ENCODE data around the gene SMARCAD1.

Gene SMARCAD1

DNA sequence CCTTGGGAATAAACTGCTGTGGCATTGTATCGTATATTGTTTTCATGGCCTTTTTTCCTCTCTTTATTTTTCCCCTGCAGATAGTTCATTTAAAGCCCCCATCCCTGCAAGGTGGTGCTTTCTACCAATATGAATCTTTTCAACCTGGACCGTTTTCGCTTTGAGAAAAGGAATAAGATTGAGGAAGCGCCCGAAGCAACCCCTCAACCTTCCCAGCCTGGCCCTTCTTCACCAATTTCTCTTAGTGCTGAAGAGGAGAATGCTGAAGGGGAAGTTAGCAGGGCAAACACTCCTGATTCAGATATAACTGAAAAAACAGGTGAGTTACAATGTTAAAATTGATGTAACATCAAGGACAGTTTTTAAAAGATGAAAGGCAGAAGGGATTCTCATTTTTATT, 601 bp downstream of the SMARCAD1 start:
- H3K4me3 ChIP-seq (ENCODE audit: control insufficient read depth, low read depth, low read length), result peak overlapping the region; percentile 95
- DNase-seq (ENCODE audit: low read depth), result no peak
- TF ChIP-seq, protein P1, sequence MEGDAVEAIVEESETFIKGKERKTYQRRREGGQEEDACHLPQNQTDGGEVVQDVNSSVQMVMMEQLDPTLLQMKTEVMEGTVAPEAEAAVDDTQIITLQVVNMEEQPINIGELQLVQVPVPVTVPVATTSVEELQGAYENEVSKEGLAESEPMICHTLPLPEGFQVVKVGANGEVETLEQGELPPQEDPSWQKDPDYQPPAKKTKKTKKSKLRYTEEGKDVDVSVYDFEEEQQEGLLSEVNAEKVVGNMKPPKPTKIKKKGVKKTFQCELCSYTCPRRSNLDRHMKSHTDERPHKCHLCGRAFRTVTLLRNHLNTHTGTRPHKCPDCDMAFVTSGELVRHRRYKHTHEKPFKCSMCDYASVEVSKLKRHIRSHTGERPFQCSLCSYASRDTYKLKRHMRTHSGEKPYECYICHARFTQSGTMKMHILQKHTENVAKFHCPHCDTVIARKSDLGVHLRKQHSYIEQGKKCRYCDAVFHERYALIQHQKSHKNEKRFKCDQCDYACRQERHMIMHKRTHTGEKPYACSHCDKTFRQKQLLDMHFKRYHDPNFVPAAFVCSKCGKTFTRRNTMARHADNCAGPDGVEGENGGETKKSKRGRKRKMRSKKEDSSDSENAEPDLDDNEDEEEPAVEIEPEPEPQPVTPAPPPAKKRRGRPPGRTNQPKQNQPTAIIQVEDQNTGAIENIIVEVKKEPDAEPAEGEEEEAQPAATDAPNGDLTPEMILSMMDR (conservative IDR thresholded peaks at IDR 0.05; ENCODE audit: control insufficient read depth, insufficient read depth, low read depth, low read length), result no peak

DNA sequence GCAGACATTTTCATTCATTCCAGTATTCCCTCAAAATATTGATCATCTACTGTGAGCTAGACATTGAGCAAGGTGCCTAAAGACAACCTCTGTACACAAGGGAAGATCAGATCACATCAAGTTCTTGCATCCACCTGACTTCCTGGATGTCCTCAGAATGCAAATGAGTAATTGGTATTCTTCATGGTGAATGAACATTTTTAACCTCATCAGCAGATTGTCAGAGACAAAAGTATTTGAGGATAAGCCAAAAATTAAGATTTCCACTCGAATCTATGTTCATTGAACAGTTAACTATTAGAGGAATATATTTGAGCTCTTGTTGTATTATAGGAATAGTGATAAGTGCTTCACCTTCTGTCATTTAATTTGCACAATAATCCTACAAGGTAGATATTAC, 1.3 kb downstream of the SMARCAD1 start:
- peak overlapping the region; percentile 95 for H3K4me3 ChIP-seq (ENCODE audit: control insufficient read depth, low read depth, low read length)
- TF ChIP-seq, protein P1 (conservative IDR thresholded peaks at IDR 0.05; ENCODE audit: control insufficient read depth, insufficient read depth, low read depth, low read length), result no peak
- DNase-seq (ENCODE audit: low read depth), result no peak

DNA sequence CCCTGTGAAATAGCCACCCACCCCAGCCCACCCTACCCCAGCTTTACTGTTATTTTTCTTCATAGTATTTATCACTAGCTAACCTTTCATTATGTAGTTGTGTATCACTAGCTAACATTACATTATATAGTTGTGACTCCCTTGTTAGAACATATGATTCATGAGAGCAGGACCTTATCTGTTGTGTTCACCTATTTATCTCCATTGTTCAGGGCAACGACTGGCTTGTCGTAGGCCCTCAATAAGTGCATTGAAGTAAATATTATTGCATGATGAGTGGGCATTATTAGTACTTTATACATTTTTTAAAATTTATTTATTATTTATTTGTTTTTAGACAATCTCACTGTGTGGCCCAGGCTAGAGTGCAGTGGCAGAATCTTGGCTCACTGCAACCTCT, 4.2 kb downstream of the SMARCAD1 start:
- no peak for DNase-seq (ENCODE audit: low read depth)
- TF ChIP-seq, protein P1 (conservative IDR thresholded peaks at IDR 0.05; ENCODE audit: control insufficient read depth, insufficient read depth, low read depth, low read length), result no peak
- no peak overlapping the region for H3K4me3 ChIP-seq (ENCODE audit: control insufficient read depth, low read depth, low read length)

DNA sequence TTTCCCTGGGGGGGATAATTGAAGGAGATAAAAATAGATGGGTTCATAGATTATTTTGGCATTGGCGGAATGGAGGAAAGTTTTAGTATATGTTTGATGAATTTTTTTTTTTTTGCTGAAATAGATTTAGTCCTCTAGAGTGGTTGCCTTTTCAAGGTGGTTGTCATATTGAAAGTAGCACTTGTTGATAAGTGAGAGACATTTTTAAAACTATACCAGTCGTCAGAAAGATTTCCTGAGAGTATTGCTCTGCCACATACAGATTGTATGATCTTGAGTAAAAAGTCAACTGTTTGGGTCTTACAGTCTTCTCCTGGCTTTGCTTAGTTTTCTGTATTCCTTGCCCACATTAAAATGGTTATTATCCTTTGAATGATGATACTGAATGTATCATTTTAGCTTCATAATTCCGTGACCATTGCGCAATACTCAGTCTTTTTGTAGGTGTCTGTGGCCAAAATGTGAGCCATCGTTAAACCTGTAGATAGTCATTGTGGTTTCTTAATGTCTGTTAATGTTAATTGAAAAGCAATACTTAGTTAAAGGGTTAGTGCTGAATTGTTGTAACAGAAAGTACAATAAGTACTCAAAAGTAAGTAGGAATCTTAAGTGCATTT, 7.1 kb downstream of the SMARCAD1 start:
- DNase-seq (ENCODE audit: low read depth), result no peak
- TF ChIP-seq, protein P1 (conservative IDR thresholded peaks at IDR 0.05; ENCODE audit: control insufficient read depth, insufficient read depth, low read depth, low read length), result no peak

DNA sequence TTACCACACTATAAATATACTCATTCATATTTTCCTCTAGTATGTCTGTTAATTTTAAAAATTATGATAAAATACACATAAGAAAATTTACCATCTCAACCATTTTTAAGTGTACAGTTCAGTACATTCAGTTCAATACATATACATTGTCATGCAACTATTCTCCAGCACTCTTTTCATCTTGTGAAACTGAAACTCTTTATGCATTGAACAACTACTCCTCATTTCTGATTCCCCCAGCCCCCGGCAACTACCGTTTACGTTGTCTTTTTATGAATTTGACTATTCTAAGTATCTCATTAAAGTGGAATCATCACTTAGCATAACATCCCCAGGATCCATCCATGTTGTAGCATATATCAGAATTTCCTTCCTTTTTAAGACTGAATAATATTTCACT, 8.7 kb downstream of the SMARCAD1 start:
- no peak for DNase-seq (ENCODE audit: low read depth)
- TF ChIP-seq, protein P1 (conservative IDR thresholded peaks at IDR 0.05; ENCODE audit: control insufficient read depth, insufficient read depth, low read depth, low read length), result no peak

More for the DNA sequence above, 7.1 kb downstream of the SMARCAD1 start:
- no peak overlapping the region for H3K4me3 ChIP-seq (ENCODE audit: control insufficient read depth, low read depth, low read length)

DNA sequence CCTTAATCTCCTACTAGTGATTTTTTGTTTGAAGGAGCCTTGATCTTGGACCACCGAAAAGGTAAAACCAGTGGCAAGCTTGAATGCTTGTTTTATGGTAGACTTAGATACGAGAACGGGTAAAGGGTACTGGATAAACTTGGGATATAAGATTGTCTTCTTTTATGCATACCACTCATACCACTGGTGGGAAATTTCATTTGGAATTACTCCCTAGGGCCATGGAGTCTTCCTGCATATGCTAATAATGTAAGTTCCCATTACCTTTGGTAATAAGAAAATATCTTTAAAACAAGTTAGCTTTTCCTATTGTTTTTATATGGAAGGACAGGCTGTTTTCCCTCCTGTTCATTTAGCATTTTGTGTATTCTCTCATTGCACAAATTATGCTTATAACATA, 11.7 kb downstream of the SMARCAD1 start:
- TF ChIP-seq, protein P1 (conservative IDR thresholded peaks at IDR 0.05; ENCODE audit: control insufficient read depth, insufficient read depth, low read depth, low read length), result no peak
- DNase-seq (ENCODE audit: low read depth), result no peak
- H3K4me3 ChIP-seq (ENCODE audit: control insufficient read depth, low read depth, low read length), result no peak overlapping the region

More for the DNA sequence above, 8.7 kb downstream of the SMARCAD1 start:
- H3K4me3 ChIP-seq (ENCODE audit: control insufficient read depth, low read depth, low read length), result no peak overlapping the region

DNA sequence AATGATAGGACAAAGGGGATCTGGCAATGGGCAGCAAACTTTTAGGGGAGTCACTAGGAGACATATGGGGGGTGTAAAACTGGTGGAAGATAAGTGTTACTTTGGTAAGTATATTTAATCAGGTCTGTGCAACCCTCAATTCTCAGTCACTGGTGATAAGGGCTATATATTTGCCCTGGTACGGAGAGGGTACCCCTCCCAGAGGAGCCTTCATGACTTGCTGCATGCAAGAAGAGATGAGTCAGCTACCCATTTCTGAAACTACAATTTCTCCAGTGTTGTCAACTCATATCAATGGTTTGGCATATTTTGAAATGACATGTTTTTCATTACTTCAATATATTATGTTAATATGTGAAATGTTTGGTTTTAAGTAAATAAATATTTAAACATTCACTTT, 14.3 kb downstream of the SMARCAD1 start:
- H3K4me3 ChIP-seq (ENCODE audit: control insufficient read depth, low read depth, low read length), result no peak overlapping the region
- TF ChIP-seq, protein P1 (conservative IDR thresholded peaks at IDR 0.05; ENCODE audit: control insufficient read depth, insufficient read depth, low read depth, low read length), result no peak
- DNase-seq (ENCODE audit: low read depth), result no peak

Measured in fibroblast of mammary gland (primary cell).